GM12878 (cell line): ENCODE data around the gene C16orf82. TPM values are rescaled to one million over a fixed set of nuclear protein-coding genes. Genes with fewer than 3 reads are reported as not detected.

ENCODE experiments used
- ATAC-seq: fragments of 200-7000 bp; cut with Tn5 transposase; 3 replicates; pipeline ENCODE4 v1.9.1; 2020; ENCODE audit warnings: mild to moderate bottlenecking, moderate library complexity
- BruUV-seq: library from RNA; stranded (reverse); fragments of 400-500 nt; replicated peaks from 2 replicates; lab custom pipeline; 2021; lab: Mats Ljungman, UMichigan
- CTCF ChIA-PET: fragments of 300-600 bp; sonication (Branson Sonifier 250); formaldehyde crosslinking; extraction: SDS; loops from one replicate; lab custom pipeline; 2021; ENCODE audit warnings: inconsistent platforms; lab: Yijun Ruan, JAX
- POLR2A ChIA-PET: fragments of 350-600 bp; formaldehyde crosslinking; extraction: SDS; loops from one replicate; lab custom pipeline; 2021; ENCODE audit warnings: inconsistent platforms; lab: Charles Lee
- RAD21 ChIA-PET: fragments of 300-600 bp; sonication (Branson Sonifier 250); formaldehyde crosslinking; loops from one replicate; lab custom pipeline; 2023; ENCODE audit warnings: antibody characterized with exemption; ENCODE audit not compliant: unreplicated experiment; lab: Charles Lee
- SMC1A ChIA-PET: fragments of 300-600 bp; sonication (Branson Sonifier 250); formaldehyde crosslinking; loops from one replicate; lab custom pipeline; 2023; ENCODE audit not compliant: unreplicated experiment, uncharacterized antibody; lab: Charles Lee
- DNase-seq: peaks from one replicate; pipeline ENCODE4 v3.0.0-alpha.2; 2011; ENCODE audit warnings: low read depth, low spot score
- FAIRE-seq: peaks from 3 replicates; lab custom pipeline; 2011; peaks lifted over from hg19 to GRCh38; lab: Jason Lieb, UNC
- H2AFZ ChIP-seq: 2 replicates; pipeline ENCODE4 v1.6.0; 2011; ENCODE audit warnings: low read depth, low read length, control low read depth; ENCODE audit not compliant: control insufficient read depth
- H3K27ac ChIP-seq: 2 replicates; pipeline ENCODE4 v1.5.1; 2011; ENCODE audit warnings: control low read depth; ENCODE audit not compliant: control insufficient read depth, insufficient read depth
- H3K27me3 ChIP-seq, 2 experiments: replicated peaks in 1 of 2; 2 replicates each; pipeline versions ENCODE4 v1.6.0 to v1.6.1; 2011; ENCODE audit warnings: low read length in 1 of 2; ENCODE audit not compliant: control insufficient read depth in 2 of 2, insufficient read depth in 2 of 2
- H3K36me3 ChIP-seq, 2 experiments: 2 replicates each; pipeline ENCODE4 v1.5.1; 2011; ENCODE audit warnings: low read length in 1 of 2; ENCODE audit not compliant: control insufficient read depth in 2 of 2, insufficient read depth in 2 of 2
- H3K4me1 ChIP-seq: 2 replicates; pipeline ENCODE4 v1.6.1; 2011; ENCODE audit warnings: mild to moderate bottlenecking, low read length, moderate library complexity, mixed read lengths; ENCODE audit not compliant: control insufficient read depth, insufficient read depth
- H3K4me2 ChIP-seq: 2 replicates; pipeline ENCODE4 v1.6.0; 2011; ENCODE audit warnings: control low read depth; ENCODE audit not compliant: control insufficient read depth, insufficient read depth
- H3K4me3 ChIP-seq: fragments of 200-600 bp; sonication (generic); 2 replicates; pipeline ENCODE4 v1.5.1; 2016
- H3K79me2 ChIP-seq: 2 replicates; pipeline ENCODE4 v1.6.0; 2011; ENCODE audit warnings: low read length; ENCODE audit not compliant: control insufficient read depth, insufficient read depth
- H3K9ac ChIP-seq: 2 replicates; pipeline ENCODE4 v1.8.0; 2011; ENCODE audit warnings: low read length, control low read depth, mixed read lengths; ENCODE audit not compliant: control insufficient read depth, insufficient read depth
- H3K9me3 ChIP-seq: replicated peaks from 3 replicates; pipeline ENCODE4 v1.5.1; 2011; ENCODE audit warnings: mild to moderate bottlenecking, low read length; ENCODE audit not compliant: control insufficient read depth, insufficient read depth
- H4K20me1 ChIP-seq: 2 replicates; pipeline ENCODE4 v1.6.0; 2011; ENCODE audit not compliant: control insufficient read depth, insufficient read depth
- BHLHE40 ChIP-seq, 2 experiments: fragments of 450-650 bp in 1 of 2; IDR thresholded peaks; 2 replicates each; pipeline ENCODE4 v1.6.1; 2011 to 2017; ENCODE audit warnings: low read depth in 2 of 2, borderline replicate concordance in 1 of 2, improper control_type of control experiment in 1 of 2, low read length in 1 of 2, mild to moderate bottlenecking in 1 of 2
- BMI1 ChIP-seq: fragments of 450-650 bp; IDR thresholded peaks from 2 replicates; pipeline ENCODE4 v1.6.1; 2016; ENCODE audit warnings: mild to moderate bottlenecking, moderate library complexity, borderline replicate concordance
- CHD2 ChIP-seq: IDR thresholded peaks from 2 replicates; pipeline ENCODE4 v1.6.1; 2011; ENCODE audit warnings: low read depth, low read length, improper control_type of control experiment, borderline replicate concordance
- E2F8 ChIP-seq: fragments of 450-650 bp; IDR thresholded peaks from 2 replicates; pipeline ENCODE4 v1.6.1; 2018; ENCODE audit warnings: mild to moderate bottlenecking, low read depth, moderate library complexity; ENCODE audit not compliant: partially characterized antibody
- FOS ChIP-seq: IDR thresholded peaks from 3 replicates; pipeline ENCODE4 v1.6.1; 2011; ENCODE audit warnings: borderline replicate concordance; ENCODE audit not compliant: insufficient read length; ENCODE audit errors: extremely low read depth
- IKZF2 ChIP-seq, 2 experiments: fragments of 450-650 bp; IDR thresholded peaks; 2 replicates each; pipeline ENCODE4 v1.6.1; 2017; ENCODE audit warnings: mild to moderate bottlenecking in 2 of 2, moderate library complexity in 2 of 2
- IRF5 ChIP-seq: fragments of 450-650 bp; IDR thresholded peaks from 2 replicates; pipeline ENCODE4 v1.6.1; 2017; ENCODE audit warnings: borderline replicate concordance
- MXI1 ChIP-seq: fragments of 150-350 bp; IDR thresholded peaks from 2 replicates; pipeline ENCODE4 v1.6.1; 2011; ENCODE audit warnings: low read depth, mild to moderate bottlenecking, inconsistent platforms, low read length, improper control_type of control experiment
- NFYB ChIP-seq: IDR thresholded peaks from 2 replicates; pipeline ENCODE4 v1.6.1; 2011; ENCODE audit warnings: low read depth, mild to moderate bottlenecking, low read length, improper control_type of control experiment, moderate library complexity; ENCODE audit not compliant: insufficient read depth
- USF1 ChIP-seq: IDR thresholded peaks from 2 replicates; pipeline ENCODE4 v1.6.1; 2011; ENCODE audit warnings: borderline replicate concordance, low read depth, mild to moderate bottlenecking, moderate library complexity, mixed read lengths, low read length; ENCODE audit not compliant: insufficient read depth; ENCODE audit errors: extremely low read length
- ZNF384 ChIP-seq: IDR thresholded peaks from 2 replicates; pipeline ENCODE4 v1.6.1; 2012; ENCODE audit warnings: low read depth, mild to moderate bottlenecking, low read length, improper control_type of control experiment, borderline replicate concordance
- WGBS: methylation state at CpG from one replicate; pipeline ENCODE4 v1.1.6; 2016; ENCODE audit warnings: low lambda C conversion rate; ENCODE audit not compliant: insufficient replicate concordance, insufficient coverage; ENCODE audit errors: missing lambda C conversion rate; 5-methylcytosine and 5-hydroxymethylcytosine counted together
- in situ Hi-C: fragments of 300-500 bp; cut with MboI; formaldehyde crosslinking; loops from 9 replicates; pipeline ENCODE4 v1.14.3; 2018; ENCODE audit warnings: mixed read lengths
- intact Hi-C: fragments of 100-400 bp; cut with micrococcal nuclease; formaldehyde crosslinking; loops from one replicate; pipeline ENCODE4 v1.14.2; 2022; ENCODE audit not compliant: unreplicated experiment
- polyA plus RNA-seq, 11 experiments: library from polyadenylated mRNA; depleted of rRNA in 4 of 11; unstranded in 6 of 11; stranded (reverse) in 5 of 11; fragments of >200 nt; fragmentation: Nextera tagmentation in 4 of 11; fragmentation: Illumina TruSeq in 1 of 11; extraction: Ambion mirVana in 4 of 11; extraction: Trizol in 1 of 11; gene quantifications; 1 replicate in 1 of 11; 2 replicates in 10 of 11; pipeline versions ENCODE4 v1.2.1 to v1.2.3, GENCODE V29; 2011 to 2016; ENCODE audit warnings: inconsistent platforms in 2 of 11, missing spikeins in 2 of 11, low read depth in 1 of 11
- total RNA-seq, 4 experiments: library from RNA; depleted of rRNA in 3 of 4; stranded (reverse); fragments of >200 nt in 3 of 4; fragmentation: Illumina TruSeq in 1 of 4; extraction: Trizol in 1 of 4; gene quantifications; 2 replicates each; pipeline versions ENCODE4 v1.2.1 to v1.2.3, GENCODE V29; 2013 to 2021

The C16orf82 gene
- total and polyA plus RNA-seq, 10 of the 15 experiments (the other 5 are each of a cell fraction or from before 2014, with no cell fraction given), result not detected

GRCh38 chr16:27106305-27106704 is 39.6 kb downstream of the C16orf82 start (continued):
- TF ChIP-seq IRF5 (no peak), FOS (no peak), IKZF2 (IDR thresholded peaks at IDR 0.05) (no peak), ZNF384 (no peak)

GRCh38 chr16:27107185-27107592 is 40.5 kb downstream of the C16orf82 start:
- DNase-seq (no peak), ATAC-seq (no peak), FAIRE-seq (no peak)
- POLR2A ChIA-PET, result interaction anchor here (0.6 kb wide), 1 partner anchor 1697 kb away, joined by 3 read pairs; no protein-coding TSS in a partner anchor
- RAD21 ChIA-PET, result no interaction called here
- no peak overlapping the region for H3K9ac ChIP-seq
- SMC1A ChIA-PET, result no interaction called here
- intact Hi-C loops, result loop anchor here (5.0 kb wide), 1 partner anchor 1270 kb away; no protein-coding TSS in a partner anchor
- H3K4me2 ChIP-seq, result no peak overlapping the region
- H3K4me1 ChIP-seq, result no peaks in the 10 kb centered on the region
- in situ Hi-C loops, result loop anchor here (10.0 kb wide), 1 partner anchor 1832 kb away; no protein-coding TSS in a partner anchor
- no peak overlapping the region for H3K27ac ChIP-seq
- WGBS, result 27% methylated on average over 7 of the region's 7 CpGs
- H4K20me1 ChIP-seq, result no peaks in the 10 kb centered on the region; the same call in 1 of the 2 replicates
- CTCF ChIA-PET, result no interaction called here
- H3K4me3 ChIP-seq, result no peak overlapping the region
- no peak overlapping the region for H2AFZ ChIP-seq
- no TSS peak for BruUV-seq
- peaks cover 0 to 2% of the 10 kb centered on the region in 2 experiments; a peak in 1 of 4 replicates for H3K27me3 ChIP-seq
- no peaks in the 10 kb centered on the region for H3K9me3 ChIP-seq
- H3K36me3 ChIP-seq, result no peaks in the 10 kb centered on the region
- TF ChIP-seq MXI1 (no peak), BMI1 (no peak), CHD2 (no peak), NFYB (peak; percentile 44; the same call in 1 of the 2 replicates), USF1 (no peak), E2F8 (no peak), BHLHE40 (IDR thresholded peaks at IDR 0.05; ENCODE audit: borderline replicate concordance in 1 of 2, low read depth in 2 of 2, low read length in 1 of 2) (no peak)
- no peaks in the 10 kb centered on the region for H3K79me2 ChIP-seq
